Measurements from ENCODE around the gene STXBP5. TPM values are rescaled to one million over a fixed set of nuclear protein-coding genes. Genes with fewer than 3 reads are reported as not detected.

Gene STXBP5
- total and polyA plus RNA-seq, 9 of the 15 experiments (the other 6 are each of a cell fraction or from before 2014, with no cell fraction given) = 23.3 to 172 (median 71.5) TPM

DNA sequence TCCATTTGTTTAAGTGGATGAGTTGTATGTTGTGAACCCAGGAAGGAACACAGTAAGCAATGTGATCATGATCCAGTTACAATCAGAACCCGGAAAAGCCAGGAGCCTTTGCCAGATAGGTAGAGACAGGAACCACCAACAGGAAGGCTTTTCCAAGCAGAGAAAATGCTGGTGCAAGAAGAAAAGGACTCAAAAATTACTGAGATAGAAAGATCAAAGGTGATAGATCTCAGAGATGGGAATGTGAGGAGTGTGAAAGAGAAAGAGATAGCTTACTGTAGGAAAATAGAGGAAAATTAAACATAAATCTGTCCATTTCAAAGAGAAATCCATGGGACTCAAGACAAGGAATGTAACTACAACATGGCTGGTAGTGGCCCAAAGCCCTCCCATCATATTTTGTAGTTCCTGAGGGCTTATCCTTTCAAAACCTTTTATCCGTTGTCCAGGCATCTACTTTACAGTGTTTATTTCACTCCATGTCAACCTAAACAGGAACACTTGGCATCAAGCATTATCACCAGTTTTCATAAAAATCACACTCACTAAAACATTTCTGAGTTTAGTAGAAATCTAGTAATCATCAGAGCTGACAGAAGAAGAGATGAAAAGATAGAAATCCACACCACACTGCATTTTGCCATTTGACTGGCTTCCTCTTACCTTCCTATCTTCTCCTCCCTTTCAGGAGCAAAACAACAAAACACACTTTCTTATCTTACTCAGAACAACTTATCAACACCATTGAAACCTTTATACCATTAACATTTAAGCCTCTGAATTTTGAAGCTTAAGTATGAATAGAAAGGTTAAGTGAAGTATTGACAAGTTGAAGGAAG, 44.5 kb upstream of the STXBP5 start (continued):
- TF ChIP-seq, protein P1, sequence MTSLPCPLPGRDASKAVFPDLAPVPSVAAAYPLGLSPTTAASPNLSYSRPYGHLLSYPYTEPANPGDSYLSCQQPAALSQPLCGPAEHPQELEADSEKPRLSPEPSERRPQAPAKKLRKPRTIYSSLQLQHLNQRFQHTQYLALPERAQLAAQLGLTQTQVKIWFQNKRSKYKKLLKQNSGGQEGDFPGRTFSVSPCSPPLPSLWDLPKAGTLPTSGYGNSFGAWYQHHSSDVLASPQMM (CRISPR knock-in tag; IDR thresholded peaks at IDR 0.05) = no peak
- TF ChIP-seq, protein P2, sequence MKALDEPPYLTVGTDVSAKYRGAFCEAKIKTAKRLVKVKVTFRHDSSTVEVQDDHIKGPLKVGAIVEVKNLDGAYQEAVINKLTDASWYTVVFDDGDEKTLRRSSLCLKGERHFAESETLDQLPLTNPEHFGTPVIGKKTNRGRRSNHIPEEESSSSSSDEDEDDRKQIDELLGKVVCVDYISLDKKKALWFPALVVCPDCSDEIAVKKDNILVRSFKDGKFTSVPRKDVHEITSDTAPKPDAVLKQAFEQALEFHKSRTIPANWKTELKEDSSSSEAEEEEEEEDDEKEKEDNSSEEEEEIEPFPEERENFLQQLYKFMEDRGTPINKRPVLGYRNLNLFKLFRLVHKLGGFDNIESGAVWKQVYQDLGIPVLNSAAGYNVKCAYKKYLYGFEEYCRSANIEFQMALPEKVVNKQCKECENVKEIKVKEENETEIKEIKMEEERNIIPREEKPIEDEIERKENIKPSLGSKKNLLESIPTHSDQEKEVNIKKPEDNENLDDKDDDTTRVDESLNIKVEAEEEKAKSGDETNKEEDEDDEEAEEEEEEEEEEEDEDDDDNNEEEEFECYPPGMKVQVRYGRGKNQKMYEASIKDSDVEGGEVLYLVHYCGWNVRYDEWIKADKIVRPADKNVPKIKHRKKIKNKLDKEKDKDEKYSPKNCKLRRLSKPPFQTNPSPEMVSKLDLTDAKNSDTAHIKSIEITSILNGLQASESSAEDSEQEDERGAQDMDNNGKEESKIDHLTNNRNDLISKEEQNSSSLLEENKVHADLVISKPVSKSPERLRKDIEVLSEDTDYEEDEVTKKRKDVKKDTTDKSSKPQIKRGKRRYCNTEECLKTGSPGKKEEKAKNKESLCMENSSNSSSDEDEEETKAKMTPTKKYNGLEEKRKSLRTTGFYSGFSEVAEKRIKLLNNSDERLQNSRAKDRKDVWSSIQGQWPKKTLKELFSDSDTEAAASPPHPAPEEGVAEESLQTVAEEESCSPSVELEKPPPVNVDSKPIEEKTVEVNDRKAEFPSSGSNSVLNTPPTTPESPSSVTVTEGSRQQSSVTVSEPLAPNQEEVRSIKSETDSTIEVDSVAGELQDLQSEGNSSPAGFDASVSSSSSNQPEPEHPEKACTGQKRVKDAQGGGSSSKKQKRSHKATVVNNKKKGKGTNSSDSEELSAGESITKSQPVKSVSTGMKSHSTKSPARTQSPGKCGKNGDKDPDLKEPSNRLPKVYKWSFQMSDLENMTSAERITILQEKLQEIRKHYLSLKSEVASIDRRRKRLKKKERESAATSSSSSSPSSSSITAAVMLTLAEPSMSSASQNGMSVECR (CRISPR knock-in tag; IDR thresholded peaks at IDR 0.05) = no peak
- TF ChIP-seq BRCA1 (IDR thresholded peaks at IDR 0.05) (no peak), BRCA1 (CRISPR knock-in tag; IDR thresholded peaks at IDR 0.05) (no peak), ZNF143 (CRISPR knock-in tag; IDR thresholded peaks at IDR 0.05) (no peak), KAT2B (IDR thresholded peaks at IDR 0.05; ENCODE audit: low read depth, low read length) (no peak), NFATC3 (IDR thresholded peaks at IDR 0.05) (no peak), RBM15 (IDR thresholded peaks at IDR 0.05; ENCODE audit: insufficient read depth, low read length) (no peak), NCOR1 (IDR thresholded peaks at IDR 0.05) (peak; percentile 44; the same call in 1 of the 2 replicates), PTRF (tag; IDR thresholded peaks at IDR 0.05) (no peak), TAF7 (tag; IDR thresholded peaks at IDR 0.05) (no peak), TEAD2 (tag; IDR thresholded peaks at IDR 0.05) (peak; percentile 29; the same call in 1 of the 2 replicates), SMARCA4 (IDR thresholded peaks at IDR 0.05) (peak; percentile 76)
- TF ChIP-seq, protein P3, sequence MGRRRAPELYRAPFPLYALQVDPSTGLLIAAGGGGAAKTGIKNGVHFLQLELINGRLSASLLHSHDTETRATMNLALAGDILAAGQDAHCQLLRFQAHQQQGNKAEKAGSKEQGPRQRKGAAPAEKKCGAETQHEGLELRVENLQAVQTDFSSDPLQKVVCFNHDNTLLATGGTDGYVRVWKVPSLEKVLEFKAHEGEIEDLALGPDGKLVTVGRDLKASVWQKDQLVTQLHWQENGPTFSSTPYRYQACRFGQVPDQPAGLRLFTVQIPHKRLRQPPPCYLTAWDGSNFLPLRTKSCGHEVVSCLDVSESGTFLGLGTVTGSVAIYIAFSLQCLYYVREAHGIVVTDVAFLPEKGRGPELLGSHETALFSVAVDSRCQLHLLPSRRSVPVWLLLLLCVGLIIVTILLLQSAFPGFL (CRISPR knock-in tag; IDR thresholded peaks at IDR 0.05) = no peak
- TF ChIP-seq, protein P4, sequence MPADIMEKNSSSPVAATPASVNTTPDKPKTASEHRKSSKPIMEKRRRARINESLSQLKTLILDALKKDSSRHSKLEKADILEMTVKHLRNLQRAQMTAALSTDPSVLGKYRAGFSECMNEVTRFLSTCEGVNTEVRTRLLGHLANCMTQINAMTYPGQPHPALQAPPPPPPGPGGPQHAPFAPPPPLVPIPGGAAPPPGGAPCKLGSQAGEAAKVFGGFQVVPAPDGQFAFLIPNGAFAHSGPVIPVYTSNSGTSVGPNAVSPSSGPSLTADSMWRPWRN (IDR thresholded peaks at IDR 0.05; ENCODE audit: low read depth) = no peak
- TF ChIP-seq, protein P5, sequence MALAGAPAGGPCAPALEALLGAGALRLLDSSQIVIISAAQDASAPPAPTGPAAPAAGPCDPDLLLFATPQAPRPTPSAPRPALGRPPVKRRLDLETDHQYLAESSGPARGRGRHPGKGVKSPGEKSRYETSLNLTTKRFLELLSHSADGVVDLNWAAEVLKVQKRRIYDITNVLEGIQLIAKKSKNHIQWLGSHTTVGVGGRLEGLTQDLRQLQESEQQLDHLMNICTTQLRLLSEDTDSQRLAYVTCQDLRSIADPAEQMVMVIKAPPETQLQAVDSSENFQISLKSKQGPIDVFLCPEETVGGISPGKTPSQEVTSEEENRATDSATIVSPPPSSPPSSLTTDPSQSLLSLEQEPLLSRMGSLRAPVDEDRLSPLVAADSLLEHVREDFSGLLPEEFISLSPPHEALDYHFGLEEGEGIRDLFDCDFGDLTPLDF (CRISPR knock-in tag; IDR thresholded peaks at IDR 0.05) = no peak
- TF ChIP-seq, protein P6, sequence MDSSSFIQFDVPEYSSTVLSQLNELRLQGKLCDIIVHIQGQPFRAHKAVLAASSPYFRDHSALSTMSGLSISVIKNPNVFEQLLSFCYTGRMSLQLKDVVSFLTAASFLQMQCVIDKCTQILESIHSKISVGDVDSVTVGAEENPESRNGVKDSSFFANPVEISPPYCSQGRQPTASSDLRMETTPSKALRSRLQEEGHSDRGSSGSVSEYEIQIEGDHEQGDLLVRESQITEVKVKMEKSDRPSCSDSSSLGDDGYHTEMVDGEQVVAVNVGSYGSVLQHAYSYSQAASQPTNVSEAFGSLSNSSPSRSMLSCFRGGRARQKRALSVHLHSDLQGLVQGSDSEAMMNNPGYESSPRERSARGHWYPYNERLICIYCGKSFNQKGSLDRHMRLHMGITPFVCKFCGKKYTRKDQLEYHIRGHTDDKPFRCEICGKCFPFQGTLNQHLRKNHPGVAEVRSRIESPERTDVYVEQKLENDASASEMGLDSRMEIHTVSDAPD (CRISPR knock-in tag; IDR thresholded peaks at IDR 0.05) = no peak

Data from K562 (cell line).